ENCODE data around the gene CLC.
"Not testable (repeated sequence)": the region's sequence is repeated elsewhere in the genome, so short reads cannot be mapped to it uniquely, and the experiment has no call there.

The CLC gene

GRCh38 chr19:39733841-39734240 is 4.0 kb downstream of the CLC start:
- DNase-seq (ENCODE audit: low read depth): no peak
- TF ChIP-seq CTCF (conservative IDR thresholded peaks at IDR 0.05; ENCODE audit: low read depth, low read length): no peak
- no peak overlapping the region for H3K4me3 ChIP-seq (ENCODE audit: low read depth, low read length)

- no peak for TF ChIP-seq CTCF (conservative IDR thresholded peaks at IDR 0.05; ENCODE audit: low read depth, low read length)
- DNase-seq (ENCODE audit: low read depth): no peak
- H3K4me3 ChIP-seq (ENCODE audit: low read depth, low read length): no peak overlapping the region
Measured at GRCh38 chr19:39731685-39732084, 6.1 kb downstream of the CLC start.

- TF ChIP-seq CTCF (conservative IDR thresholded peaks at IDR 0.05; ENCODE audit: low read depth, low read length): no peak
- H3K4me3 ChIP-seq (ENCODE audit: low read depth, low read length): no peak overlapping the region
- no peak for DNase-seq (ENCODE audit: low read depth)
Measured at GRCh38 chr19:39729594-39729993, 8.2 kb downstream of the CLC start.

- no peak for DNase-seq (ENCODE audit: low read depth)
- no peak for TF ChIP-seq CTCF (conservative IDR thresholded peaks at IDR 0.05; ENCODE audit: low read depth, low read length)
- H3K4me3 ChIP-seq (ENCODE audit: low read depth, low read length): no peak overlapping the region
Measured at GRCh38 chr19:39728040-39728439, 9.8 kb downstream of the CLC start.

- no peak for DNase-seq (ENCODE audit: low read depth)
- no peak for TF ChIP-seq CTCF (conservative IDR thresholded peaks at IDR 0.05; ENCODE audit: low read depth, low read length)
- no peak overlapping the region for H3K4me3 ChIP-seq (ENCODE audit: low read depth, low read length)
Measured at GRCh38 chr19:39727070-39727800, 10.6 kb downstream of the CLC start.

- TF ChIP-seq CTCF (conservative IDR thresholded peaks at IDR 0.05; ENCODE audit: low read depth, low read length): no peak
- no peak overlapping the region for H3K4me3 ChIP-seq (ENCODE audit: low read depth, low read length)
- no peak for DNase-seq (ENCODE audit: low read depth)
Measured at GRCh38 chr19:39725995-39726394, 11.8 kb downstream of the CLC start.

- not testable (repeated sequence) for DNase-seq (ENCODE audit: low read depth); H3K4me3 ChIP-seq (ENCODE audit: low read depth, low read length)
Measured at GRCh38 chr19:39720144-39720543, 17.7 kb downstream of the CLC start.

All from choroid plexus epithelial cell (primary cell).